ENCODE results near the gene UNC13A. TPM values are rescaled to one million over a fixed set of nuclear protein-coding genes. Genes with fewer than 3 reads are reported as not detected.

UNC13A gene
- total RNA-seq, 1 experiment from 2014 or later = 22.2 TPM

- H3K23me2 ChIP-seq (ENCODE audit: insufficient read length, low read depth, low read length, poor library complexity, severe bottlenecking) = no peaks in the 10 kb centered on the region
- H3K27ac Mint-ChIP-seq = peak overlapping the region in 2 of 3 experiments; percentile 15 to 69; a peak in 2 of 7 replicates
These were observed 70.4 kb downstream of the UNC13A start for GRCh38 chr19:17617807-17618192.

More at GRCh38 chr19:17617807-17618192, 70.4 kb downstream of the UNC13A start:
- no peak overlapping the region for H2BK15ac ChIP-seq (ENCODE audit: low read depth, low read length)
- H4K8ac ChIP-seq (replicated peaks; ENCODE audit: insufficient read length, low read depth, low read length) = no peak overlapping the region
- H3T11ph ChIP-seq (ENCODE audit: low read length) = no peak overlapping the region
- H3K23ac ChIP-seq (ENCODE audit: insufficient read length, low read depth, low read length) = no peak overlapping the region
- H3K9me3 Mint-ChIP-seq = no peaks in the 10 kb centered on the region; a peak in 1 of 5 replicates
- no peak overlapping the region for H3K4me2 ChIP-seq (ENCODE audit: insufficient read depth, insufficient read length, low read length)
- H3K36me3 Mint-ChIP-seq (ENCODE audit: insufficient read depth in 1 of 3, low read depth in 3 of 3) = peaks cover 5 to 29% (median 25%) of the 10 kb centered on the region in 3 experiments
- H3K27me3 ChIP-seq (ENCODE audit: insufficient read depth, low read length) = no peaks in the 10 kb centered on the region
- H3K4me1 Mint-ChIP-seq = peaks cover 0 to 18% of the 10 kb centered on the region in 2 experiments; a peak in 2 of 4 replicates
- no peak overlapping the region for H4K5ac ChIP-seq (ENCODE audit: insufficient read length, low read depth, low read length)
- no peak overlapping the region for H3K27ac ChIP-seq (ENCODE audit: insufficient read length, low read depth, low read length)
- no peak overlapping the region for H2BK5ac ChIP-seq (ENCODE audit: insufficient read length, low read length)
- 0 out of 2 replicates have a peak, but pooled peaks cover under 1% of the 10 kb centered on the region for H3K27me3 Mint-ChIP-seq (ENCODE audit: low read depth)
- no peak overlapping the region for H4K91ac ChIP-seq (ENCODE audit: insufficient read length, low read depth, low read length)
- H3K4me1 ChIP-seq (ENCODE audit: insufficient read depth, low read length) = no peaks in the 10 kb centered on the region
- no peaks in the 10 kb centered on the region for H3K79me1 ChIP-seq (ENCODE audit: insufficient read depth, low read depth, low read length, poor library complexity, severe bottlenecking)
- H3K9ac ChIP-seq (ENCODE audit: extremely low read depth, insufficient read length, low read length) = no peak overlapping the region
- no peak overlapping the region for H2BK20ac ChIP-seq (ENCODE audit: low read depth, low read length, poor library complexity, severe bottlenecking)
- no peak overlapping the region for H3K4ac ChIP-seq (ENCODE audit: low read depth, low read length)
- H2AFZ ChIP-seq (ENCODE audit: low read length) = no peak overlapping the region
- H3K14ac ChIP-seq (ENCODE audit: insufficient read depth, low read length) = no peak overlapping the region
- no peak overlapping the region for H2AK5ac ChIP-seq (ENCODE audit: insufficient read length, low read length)
- H3K79me2 ChIP-seq (ENCODE audit: insufficient read depth, low read length) = no peaks in the 10 kb centered on the region
- no peak for DNase-seq
- no CpG with 5 or more reads among the region's 7 CpGs for WGBS (ENCODE audit: extremely low coverage, insufficient read length, low lambda C conversion rate)
- no peak overlapping the region for H3K18ac ChIP-seq (ENCODE audit: insufficient read length, low read depth, low read length)
- no peak overlapping the region for H2BK12ac ChIP-seq (ENCODE audit: insufficient read length, low read depth, low read length)
- TF ChIP-seq CTCF (conservative IDR thresholded peaks at IDR 0.05) = no peak
- H2BK120ac ChIP-seq (ENCODE audit: low read depth, low read length, poor library complexity, severe bottlenecking) = no peak overlapping the region
- no peaks in the 10 kb centered on the region for H3K9me3 ChIP-seq (ENCODE audit: control insufficient read depth, low read depth, low read length)
- peaks cover 2% of the 10 kb centered on the region for H4K20me1 ChIP-seq (ENCODE audit: control insufficient read depth, insufficient read depth, insufficient read length)
- H3K4me3 Mint-ChIP-seq = no peak overlapping the region; a peak in 1 of 5 replicates
- no peak overlapping the region for H3K56ac ChIP-seq (ENCODE audit: insufficient read length, low read depth, low read length)

Measured in H9 (cell line).